Measurements from ENCODE around the gene MOB1B.

Gene MOB1B

DNA sequence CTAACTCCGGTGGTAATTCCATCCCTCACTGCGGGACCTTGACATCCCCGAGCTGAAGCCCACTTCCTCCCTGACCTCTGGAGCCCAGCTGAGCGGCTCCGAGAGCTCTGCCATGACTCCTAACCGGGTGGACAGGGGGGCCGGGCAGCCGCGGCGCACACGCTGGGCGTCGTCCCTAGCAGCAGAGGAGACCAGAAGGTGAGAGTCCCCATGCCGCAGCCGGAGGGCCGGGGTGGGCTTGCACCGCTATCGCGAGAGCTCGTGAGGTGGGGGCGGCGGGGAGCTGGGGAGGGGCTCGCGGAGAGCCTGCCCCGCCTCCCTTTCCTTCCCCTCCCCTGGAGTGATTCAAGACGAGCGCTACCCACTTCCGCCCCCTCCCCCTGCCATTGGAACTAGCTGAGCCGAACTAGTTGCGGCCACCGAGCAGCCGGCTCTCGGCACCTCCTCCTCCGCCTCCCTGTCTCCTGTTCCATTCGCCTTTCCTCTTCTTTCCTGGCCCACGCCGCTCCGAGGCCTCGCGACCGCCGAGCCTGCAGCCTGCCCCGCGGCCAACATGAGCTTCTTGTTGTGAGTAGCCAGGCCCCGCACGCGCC lies at the start of gene MOB1B:
MOB1B (plus strand) TSS at position 386 of the 593 bp plus-strand sequence; CDS start at position 554, 168 bp downstream.
- TF ChIP-seq, protein P1, sequence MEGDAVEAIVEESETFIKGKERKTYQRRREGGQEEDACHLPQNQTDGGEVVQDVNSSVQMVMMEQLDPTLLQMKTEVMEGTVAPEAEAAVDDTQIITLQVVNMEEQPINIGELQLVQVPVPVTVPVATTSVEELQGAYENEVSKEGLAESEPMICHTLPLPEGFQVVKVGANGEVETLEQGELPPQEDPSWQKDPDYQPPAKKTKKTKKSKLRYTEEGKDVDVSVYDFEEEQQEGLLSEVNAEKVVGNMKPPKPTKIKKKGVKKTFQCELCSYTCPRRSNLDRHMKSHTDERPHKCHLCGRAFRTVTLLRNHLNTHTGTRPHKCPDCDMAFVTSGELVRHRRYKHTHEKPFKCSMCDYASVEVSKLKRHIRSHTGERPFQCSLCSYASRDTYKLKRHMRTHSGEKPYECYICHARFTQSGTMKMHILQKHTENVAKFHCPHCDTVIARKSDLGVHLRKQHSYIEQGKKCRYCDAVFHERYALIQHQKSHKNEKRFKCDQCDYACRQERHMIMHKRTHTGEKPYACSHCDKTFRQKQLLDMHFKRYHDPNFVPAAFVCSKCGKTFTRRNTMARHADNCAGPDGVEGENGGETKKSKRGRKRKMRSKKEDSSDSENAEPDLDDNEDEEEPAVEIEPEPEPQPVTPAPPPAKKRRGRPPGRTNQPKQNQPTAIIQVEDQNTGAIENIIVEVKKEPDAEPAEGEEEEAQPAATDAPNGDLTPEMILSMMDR (IDR thresholded peaks at IDR 0.05; ENCODE audit: borderline replicate concordance, control extremely low read depth, extremely low read depth, insufficient read depth, missing control alignments) = no peak
- in situ Hi-C loops (cut with MboI; ENCODE audit: low sequenced_read_pairs, unreplicated experiment) = no loop called here
- DNase-seq (ENCODE audit: low spot score) = peak; percentile 94

DNA sequence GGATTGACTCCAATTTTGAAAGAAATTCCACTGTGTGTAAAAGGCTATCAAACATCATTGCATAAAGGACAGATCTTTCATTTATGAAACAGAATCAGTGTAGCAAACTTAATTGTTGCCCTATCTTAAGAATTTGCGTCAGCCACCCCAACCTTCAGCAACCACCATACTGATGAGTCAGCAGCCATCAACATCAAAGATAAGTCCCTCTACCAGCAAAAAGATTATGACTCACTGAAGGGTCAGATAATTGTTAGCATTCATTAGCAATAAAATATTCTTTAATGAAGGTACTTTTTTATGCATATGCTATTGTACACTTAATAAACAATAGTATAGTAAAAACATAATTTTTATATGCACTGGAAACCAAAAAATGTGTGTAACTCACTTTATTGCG lies 46.7 kb upstream of the MOB1B start:
- in situ Hi-C loops (cut with MboI; ENCODE audit: low sequenced_read_pairs, unreplicated experiment) = no loop called here
- TF ChIP-seq, protein P1 (IDR thresholded peaks at IDR 0.05; ENCODE audit: borderline replicate concordance, control extremely low read depth, extremely low read depth, insufficient read depth, missing control alignments) = no peak
- DNase-seq (ENCODE audit: low spot score) = no peak

DNA sequence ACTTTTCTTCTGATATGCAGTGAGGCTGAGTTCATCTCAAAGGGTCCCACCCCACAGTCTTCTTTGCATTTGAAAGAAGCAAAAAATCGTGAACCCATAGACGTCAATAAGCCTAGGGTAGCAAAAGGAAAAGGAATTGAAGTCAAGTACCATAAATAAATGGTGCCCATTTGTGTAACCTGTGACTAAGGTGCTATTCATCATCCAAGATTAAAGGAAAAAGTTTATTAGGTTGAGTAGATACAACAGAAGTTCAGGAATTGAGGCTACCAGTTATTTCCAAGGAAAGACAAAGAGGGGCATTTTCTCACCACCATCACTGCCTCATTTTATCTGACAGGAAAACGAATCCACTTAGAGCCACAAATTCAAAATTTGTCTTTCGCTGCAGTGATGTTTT lies 43.7 kb upstream of the MOB1B start:
- DNase-seq (ENCODE audit: low spot score) = no peak
- in situ Hi-C loops (cut with MboI; ENCODE audit: low sequenced_read_pairs, unreplicated experiment) = no loop called here
- TF ChIP-seq, protein P1 (IDR thresholded peaks at IDR 0.05; ENCODE audit: borderline replicate concordance, control extremely low read depth, extremely low read depth, insufficient read depth, missing control alignments) = no peak

DNA sequence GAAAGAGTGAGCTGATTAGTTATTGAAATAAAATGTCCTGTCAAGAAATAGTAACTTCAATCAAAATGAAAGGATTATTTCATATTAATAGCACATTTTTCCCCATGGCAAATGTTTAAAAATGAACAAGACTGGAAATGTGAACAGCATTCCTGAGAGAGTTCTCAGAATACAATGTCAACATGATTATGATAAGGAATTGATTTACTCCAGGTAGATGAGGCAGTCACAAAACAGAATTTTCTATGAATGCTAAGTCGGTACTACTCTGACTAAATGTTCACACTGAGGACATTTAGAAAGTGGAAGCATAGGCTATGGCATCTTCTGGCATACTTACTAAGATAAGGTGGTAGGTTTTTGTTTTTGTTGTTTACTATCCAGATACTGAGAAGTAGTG lies 43.1 kb upstream of the MOB1B start:
- no peak for DNase-seq (ENCODE audit: low spot score)
- in situ Hi-C loops (cut with MboI; ENCODE audit: low sequenced_read_pairs, unreplicated experiment) = no loop called here
- TF ChIP-seq, protein P1 (IDR thresholded peaks at IDR 0.05; ENCODE audit: borderline replicate concordance, control extremely low read depth, extremely low read depth, insufficient read depth, missing control alignments) = no peak

DNA sequence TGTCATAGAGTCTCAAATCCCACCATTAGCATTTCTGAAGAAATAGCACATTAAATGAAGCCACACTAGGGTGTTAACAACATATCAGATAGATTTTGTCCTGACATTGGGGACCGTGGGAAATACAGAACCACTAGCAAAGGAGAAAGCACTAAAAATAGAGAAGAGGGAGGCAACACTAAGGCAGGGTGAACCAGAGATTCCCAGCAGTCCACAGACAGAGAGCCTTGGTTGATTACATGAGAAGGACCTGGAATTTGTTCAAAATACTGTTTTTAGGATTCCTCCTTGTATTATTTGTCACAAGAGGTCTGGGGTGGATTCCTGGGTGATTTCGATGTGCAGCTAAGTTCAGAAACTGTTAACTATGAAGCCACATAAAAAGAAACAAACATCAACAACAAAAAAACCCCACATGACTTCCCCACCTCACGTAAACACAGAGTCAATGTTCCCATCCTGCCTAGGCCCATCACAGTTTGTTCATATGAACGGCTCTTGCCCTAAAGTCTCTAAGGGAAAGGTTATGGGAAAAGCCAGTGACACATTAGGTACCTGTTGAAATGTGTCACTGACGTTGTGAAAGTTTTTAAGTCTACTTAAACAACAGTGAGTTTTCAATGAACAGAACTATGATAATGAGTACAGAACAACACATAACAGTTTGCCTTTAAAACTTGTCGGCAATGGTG lies 38.9 kb upstream of the MOB1B start:
- DNase-seq (ENCODE audit: low spot score) = peak; percentile 43
- in situ Hi-C loops (cut with MboI; ENCODE audit: low sequenced_read_pairs, unreplicated experiment) = no loop called here
- TF ChIP-seq, protein P1 (IDR thresholded peaks at IDR 0.05; ENCODE audit: borderline replicate concordance, control extremely low read depth, extremely low read depth, insufficient read depth, missing control alignments) = no peak

DNA sequence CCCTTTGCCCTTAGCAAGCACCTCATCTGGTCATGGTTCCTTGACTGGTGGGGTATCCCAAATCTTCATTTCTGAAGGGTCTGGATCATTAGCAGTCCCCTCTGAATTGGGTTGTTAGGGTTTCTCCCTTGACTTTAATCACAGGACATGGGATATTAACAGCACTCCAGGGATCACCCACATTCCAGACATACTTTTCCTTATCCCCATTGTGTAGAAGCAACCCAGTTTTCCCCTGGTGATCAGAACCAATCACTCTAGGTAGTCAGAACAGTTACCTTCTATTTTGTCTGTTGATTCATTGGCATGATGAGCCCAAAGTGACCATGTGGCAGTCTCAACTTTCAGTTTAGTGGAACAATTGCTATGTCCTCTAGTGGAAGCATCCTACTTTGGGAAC lies 33.4 kb upstream of the MOB1B start:
- TF ChIP-seq, protein P1 (IDR thresholded peaks at IDR 0.05; ENCODE audit: borderline replicate concordance, control extremely low read depth, extremely low read depth, insufficient read depth, missing control alignments) = no peak
- no peak for DNase-seq (ENCODE audit: low spot score)
- in situ Hi-C loops (cut with MboI; ENCODE audit: low sequenced_read_pairs, unreplicated experiment) = no loop called here
